ELF-1 (cell line): ENCODE results near the gene RAB39A.

Source experiments
- DNase-seq: peaks from one replicate; pipeline ENCODE4 v3.0.0-alpha.2; 2016; ENCODE audit warnings: low read depth, low spot score

The RAB39A gene

DNA sequence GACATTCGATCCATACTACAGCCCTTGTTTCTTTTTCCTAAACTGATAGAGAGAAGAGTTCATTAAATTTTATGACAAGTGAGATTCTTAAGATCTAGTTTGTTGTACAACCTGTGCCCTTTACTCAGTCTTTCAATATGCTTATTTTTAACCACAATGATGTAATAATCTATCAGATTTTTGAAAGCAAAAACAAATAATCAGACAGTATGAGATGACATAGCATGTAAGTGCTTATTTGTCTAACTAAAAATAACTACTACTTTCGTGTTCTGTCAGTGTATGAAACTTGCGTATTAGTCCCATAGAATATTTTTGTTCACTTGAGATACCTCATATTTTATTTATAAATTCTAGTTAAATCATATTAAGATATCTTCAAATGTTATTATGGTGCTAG lies 33.2 kb downstream of the RAB39A start:
- no peak for DNase-seq

DNA sequence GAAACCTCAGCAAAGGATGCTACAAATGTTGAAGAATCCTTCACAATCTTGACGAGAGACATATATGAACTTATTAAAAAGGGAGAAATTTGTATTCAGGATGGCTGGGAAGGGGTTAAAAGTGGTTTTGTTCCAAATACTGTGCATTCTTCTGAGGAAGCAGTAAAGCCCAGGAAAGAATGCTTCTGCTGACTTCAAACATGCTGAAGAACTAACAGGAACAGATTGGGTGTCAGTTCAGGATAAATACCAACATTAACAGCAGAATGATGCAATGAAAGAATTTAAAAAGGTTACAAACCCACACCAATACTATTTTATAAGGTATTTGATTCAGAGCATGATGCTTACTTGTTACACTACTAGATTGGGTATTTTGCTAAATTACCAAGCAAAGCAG lies 33.9 kb downstream of the RAB39A start:
- no peak for DNase-seq

DNA sequence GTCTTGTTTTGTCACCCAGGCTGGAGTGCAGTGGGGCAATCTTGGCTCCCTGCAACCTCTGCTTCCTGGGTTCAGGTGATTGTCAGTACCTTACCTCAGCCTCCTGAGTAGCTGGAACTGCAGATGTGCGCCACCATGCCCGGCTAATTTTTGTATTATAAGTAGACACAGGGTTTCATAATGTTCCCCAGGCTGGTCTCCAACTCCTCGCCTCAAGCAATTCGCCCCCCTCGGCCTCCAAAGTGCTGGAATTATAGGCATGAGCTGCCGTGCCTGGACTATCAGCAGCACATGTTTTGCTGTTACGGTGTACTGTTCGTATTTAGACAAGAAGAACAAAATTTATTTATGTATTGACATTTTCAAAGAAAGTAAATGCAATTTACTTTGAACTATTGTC lies 34.8 kb downstream of the RAB39A start:
- DNase-seq, result no peak

DNA sequence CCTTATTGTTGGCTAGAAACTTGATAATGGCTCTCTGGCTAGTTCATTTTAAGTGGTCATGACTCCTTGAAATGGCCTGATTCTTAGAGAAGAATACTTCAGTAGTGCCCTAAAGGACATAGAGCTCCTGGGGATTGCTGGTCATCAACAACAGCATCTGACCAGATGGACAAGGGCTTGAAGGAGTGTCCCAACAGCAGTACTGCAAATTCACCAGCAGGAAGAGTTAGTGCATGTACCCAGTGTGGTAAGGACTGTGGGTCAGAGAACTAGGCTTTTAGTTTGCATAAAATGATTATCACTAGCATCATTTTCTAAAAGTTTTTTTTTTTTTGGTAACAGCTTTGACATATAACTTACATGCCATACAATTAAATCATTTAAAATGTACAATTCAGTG lies 41.0 kb downstream of the RAB39A start:
- no peak for DNase-seq

DNA sequence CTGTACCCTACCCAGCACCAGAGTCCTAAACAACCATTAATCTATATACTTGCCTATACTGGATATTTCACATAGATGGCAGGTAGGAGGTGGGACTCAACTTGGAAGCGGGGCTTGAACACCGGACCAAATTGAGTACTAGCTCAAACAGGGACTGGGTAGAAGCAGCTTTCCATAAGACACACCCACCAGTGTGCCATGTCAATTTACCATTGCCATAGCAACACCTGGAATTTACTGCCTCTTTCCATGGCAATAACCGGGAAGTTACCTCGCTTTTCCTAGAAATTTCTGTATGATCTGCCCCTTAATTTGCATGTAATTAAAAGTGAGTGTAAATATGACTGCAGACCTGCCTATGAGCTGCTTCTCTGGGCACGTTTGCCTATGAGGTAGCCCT lies 41.8 kb downstream of the RAB39A start:
- DNase-seq, result no peak

DNA sequence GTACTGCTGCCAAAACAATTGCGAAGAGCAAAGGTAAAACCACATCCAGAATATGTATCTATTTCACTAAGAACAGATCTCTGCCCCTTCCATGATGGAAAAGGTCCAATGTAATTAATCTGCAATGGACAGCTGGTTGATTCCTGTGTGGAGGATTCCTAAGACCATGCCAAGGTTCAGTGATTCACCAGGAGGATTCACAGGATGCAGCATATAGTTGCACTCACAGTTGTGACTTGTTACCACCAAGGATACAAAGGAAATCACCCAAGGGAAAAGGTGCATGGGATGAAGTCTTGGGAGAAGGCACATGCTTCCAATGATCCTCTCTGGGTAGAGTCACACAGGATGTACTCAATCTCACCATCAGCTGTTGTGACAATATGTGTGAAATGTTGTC lies 45.4 kb downstream of the RAB39A start:
- no peak for DNase-seq

DNA sequence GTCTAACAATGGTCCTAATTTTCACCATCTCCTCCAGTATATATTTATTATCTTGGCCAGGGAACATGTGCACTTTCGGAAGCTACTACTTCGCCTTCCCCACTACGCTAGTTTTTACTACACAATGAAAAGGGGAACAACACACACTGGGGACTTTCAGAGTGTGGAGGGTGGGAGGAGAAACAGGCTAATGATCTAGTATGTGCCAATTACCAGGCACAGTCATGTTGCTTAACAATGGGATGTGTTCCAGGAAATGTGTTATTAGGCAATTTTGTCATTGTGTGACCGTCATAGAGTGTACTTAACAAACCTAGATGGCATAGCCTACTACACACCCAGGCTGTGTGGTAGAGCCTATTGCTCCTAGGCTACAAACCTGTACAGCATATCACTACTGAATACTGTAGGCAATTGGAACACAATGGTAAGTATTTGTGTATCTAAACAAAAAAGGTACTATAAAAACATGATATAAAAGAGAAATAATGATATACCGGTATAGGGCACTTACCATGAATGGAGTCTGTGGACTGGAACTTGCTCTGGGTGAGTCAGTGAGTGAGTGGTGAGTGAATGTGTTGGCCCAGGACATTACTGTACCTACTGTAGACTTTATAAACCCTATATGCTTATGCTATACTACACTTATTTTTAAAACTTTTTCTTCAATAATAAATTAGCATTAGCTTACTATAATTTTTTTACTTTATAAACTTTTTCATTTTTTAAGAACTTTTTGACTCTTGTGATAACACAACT lies 60.3 kb downstream of the RAB39A start:
- DNase-seq, result no peak

DNA sequence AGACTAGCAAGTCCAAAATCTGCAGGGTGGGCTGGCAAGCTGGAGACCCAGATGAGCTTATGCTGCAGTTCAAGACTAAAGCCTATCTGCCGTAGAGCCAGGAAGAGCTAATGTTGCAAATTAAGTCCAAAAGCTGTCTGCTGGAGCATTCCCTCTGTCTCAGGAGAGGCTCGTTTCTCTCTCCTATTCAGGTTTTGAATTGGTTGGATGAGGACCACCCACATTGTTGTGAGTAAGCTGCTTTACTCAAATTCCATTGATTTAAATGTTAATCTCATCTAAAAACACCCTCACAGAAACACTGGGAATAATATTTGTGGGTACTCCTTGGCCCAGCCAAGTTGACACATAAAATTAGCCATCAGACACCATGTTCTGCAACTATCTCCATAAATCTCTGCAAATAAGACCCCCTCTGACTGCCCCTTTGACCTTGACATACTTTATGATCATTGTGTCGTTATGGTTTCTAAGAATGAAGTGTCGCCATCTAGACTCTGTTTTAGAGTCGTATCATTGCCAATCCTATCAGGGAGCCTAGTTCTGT lies 63.7 kb downstream of the RAB39A start:
- peak; percentile 8 for DNase-seq

DNA sequence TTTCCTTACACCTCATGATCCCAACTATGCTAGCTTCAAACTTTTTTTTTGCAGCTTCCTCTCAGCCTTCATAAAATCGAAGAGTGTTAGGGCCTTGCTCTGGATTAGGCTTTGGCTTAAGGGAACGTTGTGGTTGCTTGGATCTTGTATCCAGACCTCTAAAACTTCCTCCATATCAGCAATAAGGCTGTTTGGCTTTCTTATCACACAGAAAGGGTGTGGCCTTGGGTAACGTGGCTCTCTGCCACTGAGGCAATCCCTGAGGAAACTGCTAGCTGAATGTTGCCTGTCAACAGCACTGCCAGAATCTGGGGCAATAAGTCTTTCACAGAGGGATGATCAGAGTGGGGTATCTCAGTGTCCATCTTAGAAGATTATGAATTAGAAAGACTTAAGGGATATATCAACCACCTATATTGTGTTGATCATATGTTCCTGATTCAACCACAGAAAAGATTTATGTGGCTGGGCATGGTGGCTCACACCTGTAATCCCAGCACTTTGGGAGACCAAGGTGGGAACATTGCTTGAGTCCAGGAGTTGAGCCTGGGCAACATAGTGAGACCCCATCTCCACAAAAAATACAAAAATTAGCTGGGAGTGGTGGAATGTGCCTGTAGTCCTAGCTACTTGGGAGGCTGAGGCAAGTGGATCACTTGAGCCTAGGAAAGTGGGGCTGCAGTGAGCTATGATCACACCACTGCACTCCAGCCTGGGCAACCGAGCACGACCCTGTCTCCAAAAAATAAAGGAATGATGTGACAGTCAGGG lies 67.9 kb downstream of the RAB39A start:
- peak; percentile 16 for DNase-seq

DNA sequence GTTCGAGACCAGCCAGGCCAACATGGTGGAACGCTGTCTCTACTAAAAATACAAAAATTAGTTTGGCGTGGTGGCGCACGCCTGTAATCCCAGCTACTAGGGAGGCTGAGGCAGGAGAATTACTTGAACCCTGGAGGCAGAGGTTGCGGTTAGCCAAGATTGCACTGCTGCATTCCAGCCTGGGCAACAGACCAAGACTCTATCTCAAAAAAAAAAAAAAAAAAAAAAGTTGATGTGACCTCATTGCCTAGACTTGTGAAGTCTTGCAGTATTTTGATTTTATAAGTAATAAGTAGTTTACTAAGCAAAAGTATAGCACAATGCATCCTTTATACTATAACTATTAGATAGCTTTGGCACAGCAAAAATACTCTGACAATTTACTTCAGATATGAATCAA lies 70.5 kb downstream of the RAB39A start:
- DNase-seq, result no peak

DNA sequence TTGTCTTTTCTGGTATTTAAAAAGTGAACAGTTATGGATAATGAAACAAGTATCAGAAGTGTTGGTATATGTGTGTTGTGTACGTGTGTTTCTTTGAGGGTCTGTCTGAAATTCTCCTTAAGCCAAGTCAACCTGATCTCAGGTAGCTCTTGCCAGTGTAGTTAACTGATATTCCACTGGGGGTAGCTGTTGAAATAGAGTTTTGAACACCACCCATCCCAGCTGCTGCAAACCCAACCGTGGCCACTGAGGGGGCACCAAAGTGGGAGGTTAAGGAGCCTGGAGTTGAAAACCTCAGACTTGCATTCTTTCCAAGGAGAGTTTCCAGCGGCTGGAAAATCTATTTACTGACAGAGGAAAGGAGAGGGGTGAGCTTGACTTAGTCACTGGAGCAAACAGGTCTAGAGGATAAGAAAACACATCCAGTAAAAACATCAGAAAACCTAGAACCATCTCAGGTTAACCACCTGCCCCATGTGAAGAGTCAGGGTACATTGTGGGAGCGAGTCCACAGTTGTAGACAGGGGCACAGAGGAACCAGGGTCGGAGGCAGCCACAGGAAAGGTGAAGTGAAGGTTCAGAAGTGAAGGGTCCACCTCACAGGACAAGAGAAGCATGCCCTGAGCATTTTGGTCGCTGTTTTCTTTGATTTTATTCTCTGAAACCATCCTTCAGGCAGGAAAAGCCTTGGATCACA lies 71.7 kb downstream of the RAB39A start:
- DNase-seq, result peak; percentile 81

DNA sequence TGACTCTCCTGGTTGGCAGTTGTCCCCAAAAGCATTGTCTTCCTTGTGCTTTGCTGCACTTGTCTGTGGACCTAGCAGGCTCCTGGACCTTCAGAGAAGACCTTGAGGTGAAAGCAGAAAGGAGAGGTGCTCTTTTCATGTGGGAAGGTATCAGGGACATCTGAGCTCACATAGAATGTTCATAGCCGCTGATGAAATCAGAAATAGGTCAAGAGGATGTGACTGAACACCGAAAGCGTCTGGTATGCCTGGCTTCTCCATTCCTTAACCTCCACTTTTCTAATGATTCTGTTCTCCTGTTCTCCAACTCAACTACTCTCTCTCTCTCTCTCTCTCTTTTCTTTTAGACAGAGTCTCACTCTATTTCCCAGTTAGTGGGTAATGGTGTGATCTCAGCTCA lies 74.2 kb downstream of the RAB39A start:
- no peak for DNase-seq

DNA sequence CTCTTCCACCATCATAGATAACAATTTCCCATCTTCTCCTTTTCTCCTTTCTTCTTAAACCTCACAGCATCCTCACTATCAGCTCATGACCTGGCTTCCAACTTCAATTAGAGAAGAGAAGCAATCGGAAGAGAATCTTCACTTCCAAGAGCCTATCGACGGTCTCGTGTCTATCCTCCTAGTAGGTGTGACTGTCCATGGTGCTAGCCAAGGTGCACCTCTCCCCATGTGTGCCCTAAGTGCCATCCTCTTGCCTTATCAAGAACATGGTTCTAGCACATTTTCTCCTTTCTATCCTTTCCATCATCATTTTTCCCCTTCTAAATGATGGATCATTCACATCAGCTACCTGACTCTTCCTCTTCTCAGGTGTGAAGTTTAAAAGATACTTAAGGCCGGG lies 75.4 kb downstream of the RAB39A start:
- DNase-seq, result no peak

DNA sequence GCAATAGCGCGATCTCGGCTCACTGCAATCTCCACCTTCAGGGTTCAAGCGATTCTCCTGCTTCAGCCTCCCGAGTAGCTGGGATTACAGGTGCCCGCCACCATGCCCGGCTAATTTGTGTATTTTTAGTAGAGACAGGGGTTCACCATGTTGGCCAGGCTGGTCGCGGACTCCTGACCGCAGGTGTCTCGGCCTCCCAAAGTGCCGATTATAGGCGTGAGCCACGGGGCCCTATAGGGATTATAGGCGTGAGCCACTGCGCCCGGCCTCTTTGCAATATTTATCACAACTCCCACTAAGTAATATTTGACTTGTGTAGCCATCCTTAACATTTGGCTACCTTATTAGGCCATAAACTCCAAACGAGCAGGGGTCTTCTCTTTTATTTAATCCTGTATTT lies 79.6 kb downstream of the RAB39A start:
- DNase-seq, result no peak

DNA sequence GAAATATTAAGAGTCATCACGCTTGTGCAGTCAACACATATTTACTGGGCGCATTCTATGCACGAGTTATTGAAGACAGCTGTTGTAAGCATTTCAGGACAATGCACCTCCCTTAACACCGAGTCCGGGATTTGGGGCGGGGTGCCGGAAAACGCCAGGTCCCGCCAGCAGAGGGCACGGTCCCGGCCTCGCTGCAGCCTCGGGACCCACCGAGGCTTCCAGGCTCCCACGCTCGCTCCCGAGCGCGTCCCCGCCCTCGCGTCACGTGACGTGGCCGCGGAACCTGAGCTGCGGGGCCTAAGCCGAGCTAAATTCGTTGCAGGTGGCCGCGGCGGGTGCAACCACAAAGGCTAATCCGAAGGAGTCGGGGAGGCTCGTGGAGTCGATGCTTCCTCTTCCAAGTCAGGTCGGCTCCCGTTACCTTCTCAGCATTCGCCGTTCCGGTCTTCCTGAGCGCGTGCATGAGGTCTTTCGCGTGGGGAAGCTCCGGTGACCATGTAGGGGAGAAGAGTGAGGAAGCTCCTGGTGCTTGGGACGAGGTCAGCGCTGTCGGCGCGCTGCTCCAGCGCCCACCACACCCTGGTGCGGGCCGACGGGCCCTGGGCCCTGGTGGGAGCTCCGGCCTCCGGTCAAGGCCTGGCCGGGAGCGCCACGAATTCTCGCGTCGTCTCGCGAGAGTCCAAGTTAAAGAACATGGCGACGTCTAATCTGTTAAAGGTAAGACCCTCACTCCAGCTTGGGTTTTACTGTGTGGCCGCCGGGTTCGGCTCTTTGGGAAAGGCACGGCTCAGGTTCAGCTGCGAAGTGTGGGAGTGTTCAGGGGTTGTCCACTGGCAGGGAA lies 80.6 kb downstream of the RAB39A start, which contains the start of gene CUL5:
Gene CUL5 (plus strand): TSS at position 243 of the 841 bp plus-strand sequence. CDS start 451 bp downstream, at position 694.
- DNase-seq, result peak; percentile 94

DNA sequence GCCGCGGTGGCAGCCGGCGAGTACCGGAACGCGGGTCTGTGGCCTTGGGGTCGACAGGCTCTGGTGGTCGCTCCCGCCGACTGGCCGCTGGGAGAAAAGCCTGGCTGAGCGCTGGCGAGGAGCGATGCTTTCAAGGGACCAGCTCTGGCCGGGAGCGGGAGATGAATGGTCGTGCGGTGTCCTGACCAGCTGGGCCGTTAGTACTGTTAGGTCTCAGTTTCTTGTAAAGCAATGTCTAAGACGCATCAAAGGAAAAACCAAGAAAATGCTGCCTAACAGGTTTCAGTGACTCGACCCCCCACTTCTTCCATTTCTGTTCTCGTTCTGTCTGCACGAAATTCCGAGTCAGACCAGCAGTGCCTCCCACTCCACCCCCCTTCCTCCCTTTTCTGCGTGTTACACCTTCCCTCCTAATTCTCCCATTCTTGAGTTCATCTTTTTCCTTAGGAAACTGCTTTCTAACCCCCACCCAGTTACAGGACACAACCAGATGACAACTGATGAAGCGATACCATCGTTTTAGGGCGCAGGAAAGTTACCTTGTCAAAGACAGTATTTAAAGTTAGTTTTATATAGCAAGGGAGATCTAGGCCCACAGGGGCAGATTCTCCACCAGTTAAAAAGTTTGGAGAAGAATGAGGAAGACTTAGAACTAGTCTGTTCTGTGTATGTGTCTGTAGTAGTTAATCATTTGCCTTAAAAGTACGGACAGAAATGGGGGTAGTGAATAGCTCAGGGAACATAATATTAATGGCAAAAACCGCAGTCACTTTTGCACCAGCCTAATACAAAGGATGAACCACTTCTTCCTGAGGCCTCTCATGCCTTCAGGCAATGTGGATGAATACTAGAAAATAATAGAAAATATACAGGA lies 81.5 kb downstream of the RAB39A start:
- DNase-seq, result no peak

DNA sequence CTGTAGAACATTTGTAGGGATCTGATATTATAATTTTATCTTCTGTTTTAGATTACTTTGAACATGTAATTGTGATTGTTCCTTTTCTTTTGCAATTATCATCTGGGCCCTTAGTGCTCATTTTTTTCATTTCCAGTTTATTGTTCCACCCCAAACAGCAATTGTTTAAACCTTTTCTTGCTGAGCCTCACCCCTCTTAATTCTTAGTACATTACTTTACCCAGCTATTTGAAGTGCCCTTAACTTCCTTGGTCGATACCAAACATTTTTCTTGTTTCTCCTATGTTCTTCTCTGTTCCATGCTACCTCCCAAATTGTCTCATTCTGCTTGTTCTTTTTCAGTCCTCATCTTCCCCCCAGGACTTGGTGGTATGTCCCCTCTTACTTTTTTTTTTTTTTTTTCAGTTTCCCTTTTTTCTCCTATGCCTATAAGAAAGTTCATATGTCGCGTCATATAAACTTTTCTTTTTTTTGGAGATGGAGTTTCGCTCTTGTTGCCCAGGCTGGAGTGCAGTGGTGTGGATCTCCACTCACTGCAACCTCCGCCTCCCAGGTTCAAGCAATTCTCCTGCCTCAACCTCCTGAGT lies 84.0 kb downstream of the RAB39A start:
- no peak for DNase-seq
